SH-SY5Y (cell line): ENCODE data around the gene RBFOX1.

ENCODE experiments used
- GATA2 ChIP-seq: IDR thresholded peaks from 2 replicates; pipeline ENCODE4 v1.6.1; 2011; ENCODE audit warnings: mild to moderate bottlenecking, low read depth, low read length
- GATA3 ChIP-seq: IDR thresholded peaks from 2 replicates; pipeline ENCODE4 v1.6.1; 2011; ENCODE audit warnings: low read depth, mild to moderate bottlenecking, low read length, moderate library complexity

GRCh38 chr16:7691533-7691932 is 358.9 kb downstream of the RBFOX1 start:
- TF ChIP-seq GATA3 (no peak), GATA2 (no peak)
